Gastrocnemius medialis (tissue), 4 donors: ENCODE results near the gene CDH4.

ENCODE experiments used
- POLR2A ChIP-seq, 2 donors: fragments of 450-650 bp; IDR thresholded peaks; one replicate each; pipeline ENCODE4 v1.6.1; 2017; ENCODE audit warnings: antibody characterized with exemption in 2 of 2, mild to moderate bottlenecking in 2 of 2, moderate library complexity in 2 of 2
- TF ChIP-seq, protein P1 (sequence below), 5 experiments: fragments of 450-650 bp in 3 of 5; fragments of 200-600 bp in 2 of 5; sonication (generic) in 2 of 5; IDR thresholded peaks in 4 of 5; conservative IDR thresholded peaks in 1 of 5; 1 replicate in 4 of 5; 2 replicates in 1 of 5; pipeline ENCODE4 v1.5.1; 2016 to 2019; ENCODE audit warnings: antibody characterized with exemption in 5 of 5, mild to moderate bottlenecking in 3 of 5, moderate library complexity in 3 of 5

DNA sequence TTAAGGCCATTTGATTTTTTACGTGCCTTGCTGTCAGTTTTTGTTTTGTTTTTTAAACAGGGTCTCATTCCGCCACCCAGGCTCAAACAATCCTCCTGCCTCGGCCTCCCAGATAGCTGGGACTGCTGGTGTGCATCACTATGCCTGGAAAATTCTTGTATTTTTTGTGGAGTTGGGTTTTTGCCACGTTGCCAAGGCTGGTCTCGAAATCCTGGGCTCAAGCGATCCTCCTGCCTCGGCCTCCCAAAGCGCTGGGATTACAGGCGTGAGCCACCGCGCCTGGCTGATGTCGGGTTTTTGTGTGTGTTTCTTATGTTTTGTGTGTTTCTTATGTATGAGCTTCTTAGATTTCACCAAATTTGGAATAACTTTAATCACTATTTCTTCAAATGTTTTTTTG lies 708.8 kb downstream of the CDH4 start:
- TF ChIP-seq, protein P1, sequence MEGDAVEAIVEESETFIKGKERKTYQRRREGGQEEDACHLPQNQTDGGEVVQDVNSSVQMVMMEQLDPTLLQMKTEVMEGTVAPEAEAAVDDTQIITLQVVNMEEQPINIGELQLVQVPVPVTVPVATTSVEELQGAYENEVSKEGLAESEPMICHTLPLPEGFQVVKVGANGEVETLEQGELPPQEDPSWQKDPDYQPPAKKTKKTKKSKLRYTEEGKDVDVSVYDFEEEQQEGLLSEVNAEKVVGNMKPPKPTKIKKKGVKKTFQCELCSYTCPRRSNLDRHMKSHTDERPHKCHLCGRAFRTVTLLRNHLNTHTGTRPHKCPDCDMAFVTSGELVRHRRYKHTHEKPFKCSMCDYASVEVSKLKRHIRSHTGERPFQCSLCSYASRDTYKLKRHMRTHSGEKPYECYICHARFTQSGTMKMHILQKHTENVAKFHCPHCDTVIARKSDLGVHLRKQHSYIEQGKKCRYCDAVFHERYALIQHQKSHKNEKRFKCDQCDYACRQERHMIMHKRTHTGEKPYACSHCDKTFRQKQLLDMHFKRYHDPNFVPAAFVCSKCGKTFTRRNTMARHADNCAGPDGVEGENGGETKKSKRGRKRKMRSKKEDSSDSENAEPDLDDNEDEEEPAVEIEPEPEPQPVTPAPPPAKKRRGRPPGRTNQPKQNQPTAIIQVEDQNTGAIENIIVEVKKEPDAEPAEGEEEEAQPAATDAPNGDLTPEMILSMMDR (IDR thresholded peaks at IDR 0.05 in 4 of 5, conservative IDR thresholded peaks at IDR 0.05 in 1 of 5) = no peak
- no peak for TF ChIP-seq POLR2A (IDR thresholded peaks at IDR 0.05)
